Skeletal muscle cell (primary cell): ENCODE results near the gene UBE2E2.
A peak's percentile ranks its signal among the peaks of the same experiment; 100 is the strongest.
"Not testable (repeated sequence)": the region's sequence is repeated elsewhere in the genome, so short reads cannot be mapped to it uniquely, and the experiment has no call there.

ENCODE experiments used
- DNase-seq: peaks from one replicate; pipeline ENCODE4 v3.0.0-alpha.2; 2010; ENCODE audit warnings: low read depth
- H3K4me3 ChIP-seq: 2 replicates; pipeline ENCODE4 v1.5.1; 2011; ENCODE audit warnings: low read depth, mild to moderate bottlenecking, control low read depth, low read length, moderate library complexity

Gene UBE2E2

DNA sequence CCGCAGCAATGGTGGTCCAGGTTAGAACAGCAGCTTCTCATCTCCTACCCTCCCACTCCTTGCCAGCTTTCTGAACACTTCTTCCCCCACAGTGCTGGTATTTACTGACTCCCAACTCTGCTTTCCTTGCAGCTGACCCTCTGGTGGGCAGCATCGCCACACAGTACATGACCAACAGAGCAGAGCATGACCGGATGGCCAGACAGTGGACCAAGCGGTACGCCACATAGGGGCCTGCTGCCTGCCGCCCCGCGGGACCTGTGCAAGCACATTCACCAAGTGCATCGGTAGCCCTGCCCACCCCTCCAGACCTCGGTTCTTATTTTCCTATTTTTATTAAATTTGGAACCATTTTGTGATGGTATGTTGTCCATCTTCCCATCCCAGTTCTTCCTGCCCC is 386.5 kb downstream of the UBE2E2 start:
- H3K4me3 ChIP-seq = no peak overlapping the region
- DNase-seq = no peak

- no peak overlapping the region for H3K4me3 ChIP-seq
- no peak for DNase-seq
These were observed 387.5 kb downstream of the UBE2E2 start for GRCh38 chr3:23590424-23591273.

GRCh38 chr3:23591374-23591773 is 388.2 kb downstream of the UBE2E2 start:
- DNase-seq = no peak
- no peak overlapping the region for H3K4me3 ChIP-seq

DNA sequence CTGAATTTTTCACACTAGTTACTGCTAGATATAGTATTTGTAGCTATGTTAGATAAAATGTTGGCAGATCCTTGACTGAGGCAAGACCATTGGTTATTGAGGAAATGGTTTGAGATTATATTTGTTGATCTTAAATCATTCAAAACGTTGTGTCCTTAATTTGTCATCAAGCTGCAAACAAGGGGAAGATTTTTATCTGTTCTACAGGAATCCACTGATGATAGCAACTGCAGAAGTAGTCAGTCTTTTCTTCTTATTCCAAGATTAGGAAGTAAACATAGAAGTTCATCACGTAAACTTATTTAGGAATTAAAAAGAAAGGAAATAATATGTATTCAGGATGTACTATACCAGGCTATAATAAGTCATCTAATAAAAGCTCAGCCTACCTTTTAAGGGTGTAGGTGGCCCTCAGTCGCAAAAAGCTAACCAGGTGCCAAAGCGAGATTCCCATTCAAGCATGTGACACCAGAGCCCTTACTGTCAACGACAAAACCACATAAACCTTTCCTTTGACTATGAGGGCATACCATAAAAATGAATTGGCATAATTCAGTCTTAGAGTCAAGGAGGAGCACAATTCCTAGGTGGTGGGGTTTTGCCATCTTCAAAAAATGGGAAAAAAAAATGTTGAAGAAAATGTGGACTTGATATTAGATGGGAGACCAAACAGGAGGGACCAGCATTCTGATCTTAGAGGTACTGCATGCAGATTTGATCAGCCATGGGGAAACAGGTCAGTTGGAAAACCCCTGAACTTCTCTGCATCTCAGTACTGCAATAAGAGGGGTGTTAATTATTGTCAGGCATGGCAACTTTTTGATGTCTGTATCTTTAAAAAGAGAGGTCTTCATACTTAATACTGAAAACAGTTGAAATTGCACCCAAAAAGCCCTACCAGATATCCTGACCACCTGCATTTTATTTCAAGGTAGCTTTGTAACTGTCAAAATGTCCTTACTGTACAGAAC is 390.1 kb downstream of the UBE2E2 start:
- no peak for DNase-seq

DNA sequence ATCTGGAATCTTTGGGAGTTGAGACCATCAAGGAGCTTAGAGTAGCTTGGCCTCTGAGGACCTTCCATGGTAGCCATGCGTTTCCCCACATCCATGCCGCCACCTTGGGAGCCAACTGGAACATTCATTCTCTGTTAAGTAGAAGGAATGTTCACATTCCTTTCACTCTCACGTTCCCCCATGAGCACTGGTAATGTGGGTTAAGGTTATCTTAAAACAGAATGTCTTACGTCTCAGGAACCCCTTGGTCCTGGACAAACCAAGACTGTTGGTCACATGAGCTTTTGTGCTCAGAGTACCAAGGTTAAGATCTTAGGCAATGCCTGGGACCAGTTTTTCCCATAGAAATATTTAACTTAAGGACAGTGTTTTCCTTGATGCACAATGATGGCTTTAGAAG is 390.9 kb downstream of the UBE2E2 start:
- H3K4me3 ChIP-seq = no peak overlapping the region
- no peak for DNase-seq

More for the DNA sequence above, 390.1 kb downstream of the UBE2E2 start:
- H3K4me3 ChIP-seq = no peak overlapping the region

- no peak overlapping the region for H3K4me3 ChIP-seq
- peak; percentile 72 for DNase-seq
These were observed 392.0 kb downstream of the UBE2E2 start for GRCh38 chr3:23594894-23595670.

GRCh38 chr3:23595851-23596250 is 392.7 kb downstream of the UBE2E2 start:
- DNase-seq = no peak
- H3K4me3 ChIP-seq = no peak overlapping the region

GRCh38 chr3:23600167-23600871 is 397.2 kb downstream of the UBE2E2 start:
- peak; percentile 69 for DNase-seq
- no peak overlapping the region for H3K4me3 ChIP-seq

DNA sequence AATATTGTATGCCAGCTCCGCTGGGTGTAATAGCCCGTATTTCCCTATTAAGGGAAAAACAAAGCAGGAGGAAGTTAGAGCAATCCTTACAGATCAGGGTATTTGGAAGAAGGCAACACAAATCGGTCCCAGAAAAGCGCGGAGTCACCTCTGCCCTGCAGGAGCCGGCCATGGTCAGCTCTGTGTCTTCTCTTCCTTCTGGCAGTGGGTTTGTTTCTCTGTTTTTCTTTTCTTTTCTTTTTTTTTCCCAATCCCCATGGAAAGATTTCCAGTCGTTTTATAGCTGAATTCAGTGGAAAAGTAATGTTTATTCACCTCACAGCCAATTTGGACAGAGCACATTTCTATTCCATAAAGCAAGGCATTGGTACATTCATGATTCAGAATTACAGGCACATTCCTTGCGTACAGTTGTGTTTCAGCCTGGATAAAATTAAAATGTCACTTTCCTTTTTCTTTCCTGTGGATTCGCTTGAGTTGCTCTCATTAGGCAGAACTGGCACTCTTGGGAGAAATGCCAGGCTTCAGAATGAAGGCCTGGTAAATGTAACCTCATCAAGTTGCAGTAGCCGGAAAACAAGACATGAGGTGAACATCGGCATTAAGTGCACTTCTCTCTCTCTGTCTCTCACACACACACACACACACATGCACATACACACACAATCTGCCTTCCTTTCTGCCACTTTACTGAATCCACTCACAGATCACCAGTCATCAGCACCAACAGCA is 398.1 kb downstream of the UBE2E2 start:
- no peak overlapping the region for H3K4me3 ChIP-seq
- DNase-seq = no peak

DNA sequence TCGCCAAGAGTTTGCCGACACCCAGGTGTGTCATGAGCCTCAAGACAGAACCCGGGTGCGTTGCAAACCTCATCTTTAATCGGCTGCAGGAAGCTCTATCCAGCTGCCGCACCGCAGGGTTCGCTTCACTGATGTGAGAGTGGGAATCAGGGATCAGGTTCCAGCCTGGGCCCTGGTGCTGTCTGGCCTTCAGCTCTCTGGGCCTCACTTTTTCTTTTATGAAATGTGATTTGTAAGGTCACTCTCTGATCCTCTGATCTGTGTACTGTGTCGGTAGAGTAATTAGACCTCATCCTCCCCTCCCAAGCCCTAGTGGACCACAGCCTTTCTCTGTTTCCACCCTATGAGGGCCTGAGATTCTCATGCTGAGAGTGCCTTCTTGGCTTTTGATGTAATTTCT is 399.8 kb downstream of the UBE2E2 start:
- no peak for DNase-seq
- H3K4me3 ChIP-seq = no peak overlapping the region

- H3K4me3 ChIP-seq = no peak overlapping the region
- no peak for DNase-seq
These were observed 404.2 kb downstream of the UBE2E2 start for GRCh38 chr3:23607184-23607847.

DNA sequence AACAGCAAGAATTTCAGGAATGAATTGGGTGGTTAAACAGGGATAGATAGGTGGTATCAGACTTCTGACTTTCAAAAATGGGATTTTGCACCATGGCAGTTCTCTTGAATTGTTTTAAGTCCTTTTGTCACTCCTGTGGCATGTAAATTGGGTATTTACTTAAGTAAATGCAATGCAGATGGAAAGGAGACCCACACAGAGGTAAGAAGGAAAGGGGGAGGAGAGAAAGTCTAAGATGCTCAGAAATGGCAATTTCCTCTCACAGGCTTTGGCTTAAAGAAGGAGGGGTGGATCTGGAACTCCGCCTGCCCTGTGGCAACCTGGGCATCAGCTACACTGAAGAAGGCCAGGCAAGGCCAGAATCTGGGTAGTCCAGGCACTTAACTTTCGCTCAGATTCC is 405.5 kb downstream of the UBE2E2 start:
- H3K4me3 ChIP-seq = no peak overlapping the region
- no peak for DNase-seq

GRCh38 chr3:23611737-23612295 is 408.7 kb downstream of the UBE2E2 start:
- H3K4me3 ChIP-seq = no peak overlapping the region
- DNase-seq = peak; percentile 33

GRCh38 chr3:23612296-23612891 is 409.3 kb downstream of the UBE2E2 start:
- DNase-seq = peak; percentile 43
- no peak overlapping the region for H3K4me3 ChIP-seq

DNA sequence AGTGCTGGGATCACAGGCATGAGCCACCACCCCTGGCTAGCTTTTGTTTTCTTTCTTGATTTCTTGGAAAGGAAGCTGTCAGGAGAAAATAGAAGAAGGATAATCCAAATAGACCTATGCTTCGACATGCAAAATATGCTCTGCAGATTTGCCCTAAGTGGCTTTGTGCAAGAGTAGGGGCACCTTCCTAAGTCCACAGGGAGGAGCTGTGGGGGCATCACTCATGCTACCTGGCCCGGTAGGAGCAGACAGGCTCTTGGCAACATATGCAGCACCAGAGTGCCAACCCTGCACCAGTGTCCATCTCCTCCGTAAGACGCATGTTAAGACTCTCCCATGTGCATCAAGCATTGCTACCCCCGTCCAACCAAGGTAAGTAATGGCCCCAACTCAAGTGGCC is 411.9 kb downstream of the UBE2E2 start:
- DNase-seq = no peak
- no peak overlapping the region for H3K4me3 ChIP-seq

DNA sequence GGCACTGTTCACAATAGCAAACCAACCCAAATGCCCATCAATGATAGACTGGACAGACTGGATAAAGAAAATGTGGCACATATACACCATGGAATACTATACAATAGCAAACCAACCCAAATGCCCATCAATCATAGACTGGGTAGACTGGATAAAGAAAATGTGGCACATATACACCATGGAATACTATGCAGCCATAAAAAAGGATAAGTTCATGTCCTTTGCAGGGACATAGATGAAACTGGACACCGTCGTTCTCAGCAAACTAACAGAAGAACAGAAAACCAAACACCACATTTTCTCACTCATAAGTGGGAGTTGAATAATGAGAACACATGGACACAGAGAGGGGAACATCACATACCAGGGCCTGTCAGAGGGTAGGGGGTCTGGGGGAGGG is 415.3 kb downstream of the UBE2E2 start:
- H3K4me3 ChIP-seq, DNase-seq: not testable (repeated sequence)
